Liver (tissue), 9 donors: ENCODE measurements around the gene RNASE12. TPM values are rescaled to one million over a fixed set of nuclear protein-coding genes. Genes with fewer than 3 reads are reported as not detected.

ENCODE experiments used
- DNase-seq: peaks from one replicate; pipeline ENCODE4 v3.0.0-alpha.2; 2017; ENCODE audit warnings: low spot score
- H3K27ac ChIP-seq, 2 donors: one replicate each; pipeline ENCODE4 v1.7.0; 2013; ENCODE audit warnings: inconsistent platforms in 2 of 2, low read length in 2 of 2, control low read depth in 1 of 2, low read depth in 1 of 2, mild to moderate bottlenecking in 1 of 2
- H3K27me3 ChIP-seq, 4 donors: one replicate each; pipeline versions ENCODE4 v1.6.1 to v1.7.0; 2013; ENCODE audit warnings: low read length in 3 of 4, inconsistent platforms in 1 of 4, mild to moderate bottlenecking in 1 of 4, moderate library complexity in 1 of 4; ENCODE audit not compliant: control insufficient read depth in 4 of 4, insufficient read depth in 4 of 4
- H3K36me3 ChIP-seq, 4 donors: one replicate each; pipeline versions ENCODE4 v1.6.1 to v1.7.0; 2013; ENCODE audit warnings: low read length in 3 of 4, mild to moderate bottlenecking in 3 of 4, low read depth in 1 of 4, moderate library complexity in 1 of 4; ENCODE audit not compliant: control insufficient read depth in 4 of 4, insufficient read depth in 3 of 4
- H3K4me1 ChIP-seq, 4 donors: one replicate each; pipeline versions ENCODE4 v1.6.1 to v1.7.0; 2013; ENCODE audit warnings: low read length in 3 of 4, mild to moderate bottlenecking in 3 of 4, moderate library complexity in 1 of 4; ENCODE audit not compliant: control insufficient read depth in 4 of 4, insufficient read depth in 4 of 4
- H3K4me3 ChIP-seq, 3 donors: one replicate each; pipeline versions ENCODE4 v1.6.1 to v1.7.0; 2013; ENCODE audit warnings: low read length in 3 of 3, control low read depth in 1 of 3, low read depth in 1 of 3, mild to moderate bottlenecking in 1 of 3
- H3K9ac ChIP-seq, 2 donors: one replicate each; pipeline ENCODE4 v1.7.0; 2013; ENCODE audit warnings: low read length in 2 of 2, mild to moderate bottlenecking in 2 of 2, moderate library complexity in 2 of 2, control low read depth in 1 of 2, low read depth in 1 of 2
- H3K9me3 ChIP-seq, 4 donors: one replicate each; pipeline versions ENCODE4 v1.6.1 to v1.7.0; 2013; ENCODE audit warnings: low read length in 3 of 4; ENCODE audit not compliant: control insufficient read depth in 4 of 4
- ATF3 ChIP-seq: IDR thresholded peaks from 2 replicates; pipeline ENCODE4 v1.6.1; 2016; ENCODE audit warnings: antibody characterized with exemption
- EGR1 ChIP-seq, 2 donors: IDR thresholded peaks; 2 replicates each; pipeline ENCODE4 v1.6.1; 2016 to 2018; ENCODE audit warnings: antibody characterized with exemption in 2 of 2, low read depth in 2 of 2
- FOXA1 ChIP-seq: IDR thresholded peaks from 2 replicates; pipeline ENCODE4 v1.6.1; 2016; ENCODE audit warnings: antibody characterized with exemption
- FOXA2 ChIP-seq: IDR thresholded peaks from 2 replicates; pipeline ENCODE4 v1.6.1; 2016; ENCODE audit warnings: antibody characterized with exemption
- HNF4A ChIP-seq, 2 donors: conservative IDR thresholded peaks; 2 replicates each; pipeline ENCODE4 v1.6.1; 2016; ENCODE audit warnings: antibody characterized with exemption in 2 of 2, mild to moderate bottlenecking in 2 of 2
- HNF4G ChIP-seq: IDR thresholded peaks from 2 replicates; pipeline ENCODE4 v1.6.1; 2016; ENCODE audit warnings: antibody characterized with exemption
- JUND ChIP-seq, 2 donors: IDR thresholded peaks; 2 replicates each; pipeline ENCODE4 v1.6.1; 2016; ENCODE audit warnings: antibody characterized with exemption in 2 of 2
- NR2F2 ChIP-seq: IDR thresholded peaks from 2 replicates; pipeline ENCODE4 v1.6.1; 2016; ENCODE audit warnings: antibody characterized with exemption
- RAD21 ChIP-seq, 2 donors: IDR thresholded peaks; 2 replicates each; pipeline ENCODE4 v1.6.1; 2016; ENCODE audit warnings: antibody characterized with exemption in 2 of 2, mild to moderate bottlenecking in 2 of 2
- REST ChIP-seq: IDR thresholded peaks from 2 replicates; pipeline ENCODE4 v1.6.1; 2016; ENCODE audit warnings: antibody characterized with exemption, mild to moderate bottlenecking
- RXRA ChIP-seq, 2 donors: IDR thresholded peaks; 2 replicates each; pipeline ENCODE4 v1.6.1; 2017 to 2018; ENCODE audit warnings: antibody characterized with exemption in 2 of 2, mild to moderate bottlenecking in 1 of 2
- SP1 ChIP-seq: IDR thresholded peaks from 2 replicates; pipeline ENCODE4 v1.6.1; 2018; ENCODE audit warnings: antibody characterized with exemption, mild to moderate bottlenecking
- TAF1 ChIP-seq: conservative IDR thresholded peaks from 2 replicates; pipeline ENCODE4 v1.6.1; 2016; ENCODE audit warnings: antibody characterized with exemption, mild to moderate bottlenecking
- YY1 ChIP-seq: IDR thresholded peaks from 2 replicates; pipeline ENCODE4 v1.6.1; 2016; ENCODE audit warnings: antibody characterized with exemption, mild to moderate bottlenecking
- ZBTB33 ChIP-seq: IDR thresholded peaks from 2 replicates; pipeline ENCODE4 v1.6.1; 2016; ENCODE audit warnings: antibody characterized with exemption
- WGBS: extraction: QIAGEN DNeasy Blood & Tissue Kit; methylation state at CpG from one replicate; pipeline ENCODE4 v1.1.7; 2013; 5-methylcytosine and 5-hydroxymethylcytosine counted together
- polyA plus RNA-seq, 2 donors: library from polyadenylated mRNA; stranded (reverse) in 1 of 2; unstranded in 1 of 2; fragments of 200-250 nt in 1 of 2; fragments of >200 nt in 1 of 2; fragmentation: Nextera tagmentation in 1 of 2; extraction: Ambion mirVana in 1 of 2; gene quantifications; one replicate each; pipeline versions ENCODE4 v1.2.1 to v1.2.3, GENCODE V29; 2013 to 2015
- total RNA-seq, 2 donors: library from RNA; depleted of rRNA; stranded (reverse); fragments of >200 nt; gene quantifications; one replicate each; pipeline ENCODE4 v1.2.3, GENCODE V29; 2014
- TF ChIP-seq, protein P1 (sequence below): fragments of 150-350 bp; IDR thresholded peaks from 2 replicates; pipeline ENCODE4 v1.5.1; 2017; ENCODE audit warnings: improper control_type of control experiment, low read depth, low read length; ENCODE audit not compliant: missing input control
- donor health status: healthy.
- donor health status: healthy.
- donor health status: healthy.
- donor health status: healthy.
- donor health status: healthy.

RNASE12 gene
- total and polyA plus RNA-seq, 4 donors = not detected

GRCh38 chr14:20631880-20632389 is 40.8 kb upstream of the RNASE12 start:
- Histone ChIP-seq H3K27me3 (peaks cover 0 to 25% (median 12%) of the 10 kb centered on the region in 4 donors), H3K9ac (no peak overlapping the region), H3K4me1 (peaks cover 3 to 11% (median 6%) of the 10 kb centered on the region in 4 donors), H3K4me3 (no peak overlapping the region), H3K9me3 (peaks cover 0 to 2% (median 0%) of the 10 kb centered on the region in 4 donors), H3K27ac (no peak overlapping the region), H3K36me3 (no peaks in the 10 kb centered on the region)
- TF ChIP-seq TAF1 = no peak
- TF ChIP-seq REST = peak; percentile 95
- TF ChIP-seq, protein P1, sequence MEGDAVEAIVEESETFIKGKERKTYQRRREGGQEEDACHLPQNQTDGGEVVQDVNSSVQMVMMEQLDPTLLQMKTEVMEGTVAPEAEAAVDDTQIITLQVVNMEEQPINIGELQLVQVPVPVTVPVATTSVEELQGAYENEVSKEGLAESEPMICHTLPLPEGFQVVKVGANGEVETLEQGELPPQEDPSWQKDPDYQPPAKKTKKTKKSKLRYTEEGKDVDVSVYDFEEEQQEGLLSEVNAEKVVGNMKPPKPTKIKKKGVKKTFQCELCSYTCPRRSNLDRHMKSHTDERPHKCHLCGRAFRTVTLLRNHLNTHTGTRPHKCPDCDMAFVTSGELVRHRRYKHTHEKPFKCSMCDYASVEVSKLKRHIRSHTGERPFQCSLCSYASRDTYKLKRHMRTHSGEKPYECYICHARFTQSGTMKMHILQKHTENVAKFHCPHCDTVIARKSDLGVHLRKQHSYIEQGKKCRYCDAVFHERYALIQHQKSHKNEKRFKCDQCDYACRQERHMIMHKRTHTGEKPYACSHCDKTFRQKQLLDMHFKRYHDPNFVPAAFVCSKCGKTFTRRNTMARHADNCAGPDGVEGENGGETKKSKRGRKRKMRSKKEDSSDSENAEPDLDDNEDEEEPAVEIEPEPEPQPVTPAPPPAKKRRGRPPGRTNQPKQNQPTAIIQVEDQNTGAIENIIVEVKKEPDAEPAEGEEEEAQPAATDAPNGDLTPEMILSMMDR = no peak
- no peak for TF ChIP-seq RXRA (IDR thresholded peaks at IDR 0.05)
- WGBS = 4% methylated on average over 18 of the region's 18 CpGs
- no peak for DNase-seq

DNA sequence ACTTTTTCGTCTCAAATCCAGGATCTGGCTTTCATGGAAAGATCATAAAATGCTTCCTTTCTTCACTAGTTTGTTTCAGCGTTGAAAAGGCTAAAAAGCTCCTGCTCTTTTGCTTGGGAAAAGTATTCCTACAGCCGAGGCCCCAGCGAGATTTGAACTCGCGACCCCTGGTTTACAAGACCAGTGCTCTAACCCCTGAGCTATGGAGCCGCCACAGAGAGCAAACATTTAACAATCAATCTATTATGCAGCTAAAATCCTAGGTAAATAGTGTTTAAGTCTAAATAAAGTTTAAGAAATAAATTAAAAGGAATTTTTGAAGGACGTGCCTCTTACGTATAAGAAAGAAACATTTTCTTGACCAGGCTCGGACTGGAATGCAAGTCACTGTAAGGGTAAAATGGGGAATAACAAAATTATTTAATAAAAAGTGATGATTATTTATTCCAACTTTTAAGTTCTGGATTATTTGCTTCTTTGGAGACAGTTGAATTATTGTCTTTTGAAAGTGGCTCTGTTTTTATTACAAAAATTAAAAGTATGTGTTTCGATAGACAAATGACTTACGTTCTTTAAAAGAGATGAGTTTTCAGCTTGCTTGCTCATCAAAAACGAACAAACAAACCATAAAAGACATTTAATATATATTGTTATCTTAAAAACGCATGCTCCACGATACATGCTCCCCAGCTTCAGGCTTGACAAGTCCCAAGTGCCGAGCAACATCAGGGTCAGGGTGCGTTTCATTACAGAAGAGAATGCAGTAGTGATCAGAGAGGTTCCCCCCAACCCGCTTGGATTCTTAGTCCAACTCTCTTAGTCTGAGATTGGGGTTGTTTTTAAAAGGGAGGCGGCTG is 40.1 kb upstream of the RNASE12 start:
- WGBS = 4% methylated on average over 19 of the region's 19 CpGs

More for the DNA sequence above, 40.1 kb upstream of the RNASE12 start:
- TF ChIP-seq ZBTB33 (no peak), HNF4G (no peak), EGR1 (IDR thresholded peaks at IDR 0.05; ENCODE audit: low read depth in 2 of 2) (no peak), REST (no peak), RXRA (IDR thresholded peaks at IDR 0.05) (peak in 1 of 2 donors; percentile 8), FOXA1 (no peak), JUND (IDR thresholded peaks at IDR 0.05) (no peak), ATF3 (peak; percentile 97), SP1 (no peak), HNF4A (conservative IDR thresholded peaks at IDR 0.05) (no peak), RAD21 (IDR thresholded peaks at IDR 0.05) (no peak), NR2F2 (peak; percentile 18), FOXA2 (no peak), YY1 (no peak)
- TF ChIP-seq, protein P1 = no peak
- H3K4me1 ChIP-seq = peaks cover 3 to 11% (median 6%) of the 10 kb centered on the region in 4 donors
- H3K36me3 ChIP-seq = no peaks in the 10 kb centered on the region
- peaks cover 0 to 27% (median 12%) of the 10 kb centered on the region in 4 donors for H3K27me3 ChIP-seq
- no peak for DNase-seq
- H3K9ac ChIP-seq = no peak overlapping the region
- no peak overlapping the region for H3K27ac ChIP-seq
- peak overlapping the region in 1 of 3 donors; percentile 16 for H3K4me3 ChIP-seq
- H3K9me3 ChIP-seq = peaks cover 0 to 2% (median 0%) of the 10 kb centered on the region in 4 donors
